ENCODE results near the gene UBE3D.

GRCh38 chr6:83071023-83071422, 5.4 kb upstream of the UBE3D start:
- TF ChIP-seq, protein P1, sequence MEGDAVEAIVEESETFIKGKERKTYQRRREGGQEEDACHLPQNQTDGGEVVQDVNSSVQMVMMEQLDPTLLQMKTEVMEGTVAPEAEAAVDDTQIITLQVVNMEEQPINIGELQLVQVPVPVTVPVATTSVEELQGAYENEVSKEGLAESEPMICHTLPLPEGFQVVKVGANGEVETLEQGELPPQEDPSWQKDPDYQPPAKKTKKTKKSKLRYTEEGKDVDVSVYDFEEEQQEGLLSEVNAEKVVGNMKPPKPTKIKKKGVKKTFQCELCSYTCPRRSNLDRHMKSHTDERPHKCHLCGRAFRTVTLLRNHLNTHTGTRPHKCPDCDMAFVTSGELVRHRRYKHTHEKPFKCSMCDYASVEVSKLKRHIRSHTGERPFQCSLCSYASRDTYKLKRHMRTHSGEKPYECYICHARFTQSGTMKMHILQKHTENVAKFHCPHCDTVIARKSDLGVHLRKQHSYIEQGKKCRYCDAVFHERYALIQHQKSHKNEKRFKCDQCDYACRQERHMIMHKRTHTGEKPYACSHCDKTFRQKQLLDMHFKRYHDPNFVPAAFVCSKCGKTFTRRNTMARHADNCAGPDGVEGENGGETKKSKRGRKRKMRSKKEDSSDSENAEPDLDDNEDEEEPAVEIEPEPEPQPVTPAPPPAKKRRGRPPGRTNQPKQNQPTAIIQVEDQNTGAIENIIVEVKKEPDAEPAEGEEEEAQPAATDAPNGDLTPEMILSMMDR (IDR thresholded peaks at IDR 0.05): no peak
- TF ChIP-seq EP300 (IDR thresholded peaks at IDR 0.05; ENCODE audit: low read depth) (no peak), POLR2A (IDR thresholded peaks at IDR 0.05) (no peak)

All from transverse colon (tissue), 3 donors.